Endothelial cell of umbilical vein (primary cell): ENCODE data around the gene SLC1A3. TPM values are rescaled to one million over a fixed set of nuclear protein-coding genes. Genes with fewer than 3 reads are reported as not detected.

Experiments
- BruUV-seq: library from RNA; stranded (reverse); fragments of 400-500 nt; replicated peaks from 2 replicates; lab custom pipeline; 2021; lab: Mats Ljungman, UMichigan
- CTCF ChIA-PET: fragments of 300-600, 350-600 bp; sonication (Branson Sonifier 250); formaldehyde crosslinking; loops from one replicate; lab custom pipeline; 2021; ENCODE audit warnings: antibody characterized with exemption, inconsistent platforms; lab: Charles Lee
- POLR2A ChIA-PET: fragments of 300-600, 350-600 bp; sonication (Branson Sonifier 250); formaldehyde crosslinking; loops from one replicate; lab custom pipeline; 2021; ENCODE audit warnings: antibody characterized with exemption, inconsistent platforms; lab: Charles Lee
- DNase-seq: peaks from one replicate; pipeline ENCODE4 v3.0.0-alpha.2; 2011; ENCODE audit warnings: low read depth, low spot score
- FAIRE-seq: peaks from 2 replicates; lab custom pipeline; 2011; peaks lifted over from hg19 to GRCh38; lab: Jason Lieb, UNC
- H2AFZ ChIP-seq: 2 replicates; pipeline ENCODE4 v1.6.0; 2012; ENCODE audit warnings: low read depth, low read length, control low read depth, inconsistent platforms
- H3K27ac ChIP-seq: 2 replicates; pipeline ENCODE4 v1.5.1; 2011; ENCODE audit warnings: low read depth, mild to moderate bottlenecking, control low read depth, low read length, moderate library complexity; ENCODE audit not compliant: insufficient read depth
- H3K27me3 ChIP-seq, 2 experiments: 2 replicates each; pipeline versions ENCODE4 v1.6.0 to v1.6.1; 2011; ENCODE audit warnings: low read length in 2 of 2, mixed read lengths in 1 of 2; ENCODE audit not compliant: control insufficient read depth in 2 of 2, insufficient read depth in 2 of 2
- H3K36me3 ChIP-seq, 2 experiments: 2 replicates in 1 of 2; 3 replicates in 1 of 2; pipeline ENCODE4 v1.5.1; 2011; ENCODE audit warnings: low read length in 2 of 2, mild to moderate bottlenecking in 1 of 2, moderate library complexity in 1 of 2; ENCODE audit not compliant: control insufficient read depth in 2 of 2, insufficient read depth in 2 of 2; ENCODE audit errors: extremely low read depth in 1 of 2
- H3K4me1 ChIP-seq: 3 replicates; pipeline ENCODE4 v1.5.1; 2011; ENCODE audit warnings: mild to moderate bottlenecking, low read length; ENCODE audit not compliant: control insufficient read depth, insufficient read depth; ENCODE audit errors: extremely low read depth
- H3K4me2 ChIP-seq: 2 replicates; pipeline ENCODE4 v1.6.1; 2011; ENCODE audit warnings: low read length, control low read depth, mixed read lengths; ENCODE audit not compliant: insufficient read depth
- H3K4me3 ChIP-seq, 3 experiments: fragments of 200-600 bp in 1 of 3; sonication (generic), shearing (Covaris generic) in 1 of 3; replicated peaks in 1 of 3; 2 replicates each; pipeline ENCODE4 v1.5.1; 2011 to 2016; ENCODE audit warnings: control low read depth in 3 of 3, low read length in 3 of 3, mild to moderate bottlenecking in 2 of 3, inconsistent platforms in 1 of 3, low read depth in 1 of 3, moderate library complexity in 1 of 3; ENCODE audit not compliant: insufficient read depth in 1 of 3
- H3K79me2 ChIP-seq: 2 replicates; pipeline ENCODE4 v1.6.0; 2012; ENCODE audit warnings: low read length, inconsistent platforms; ENCODE audit not compliant: control insufficient read depth, insufficient read depth
- H3K9ac ChIP-seq: replicated peaks from 2 replicates; pipeline ENCODE3; 2011; ENCODE audit warnings: low read length, control low read depth; ENCODE audit not compliant: insufficient read depth; ENCODE audit errors: extremely low read depth
- H3K9me1 ChIP-seq: replicated peaks from 3 replicates; pipeline ENCODE4 v1.6.0; 2011; ENCODE audit warnings: mild to moderate bottlenecking, low read length; ENCODE audit not compliant: control insufficient read depth, insufficient read depth; ENCODE audit errors: extremely low read depth
- H3K9me3 ChIP-seq: replicated peaks from 2 replicates; pipeline ENCODE4 v1.5.1; 2012; ENCODE audit warnings: low read length, inconsistent platforms; ENCODE audit not compliant: control insufficient read depth, insufficient read depth
- H4K20me1 ChIP-seq: replicated peaks from 2 replicates; pipeline ENCODE3; 2011; ENCODE audit warnings: mild to moderate bottlenecking, low read length; ENCODE audit not compliant: control insufficient read depth, insufficient read depth; ENCODE audit errors: extremely low read depth
- CTCF ChIP-seq, 2 donors: IDR thresholded peaks; 1 replicate in 1 of 2; 2 replicates in 1 of 2; pipeline ENCODE4 v1.5.1; 2011; ENCODE audit warnings: low read length in 2 of 2, mild to moderate bottlenecking in 2 of 2, moderate library complexity in 2 of 2, control low read depth in 1 of 2, inconsistent platforms in 1 of 2, low read depth in 1 of 2; ENCODE audit not compliant: insufficient read depth in 1 of 2; ENCODE audit errors: extremely low read depth in 1 of 2
- EZH2 ChIP-seq: IDR thresholded peaks from 2 replicates; pipeline ENCODE4 v1.6.1; 2012; ENCODE audit warnings: borderline replicate concordance, low read depth, mild to moderate bottlenecking, moderate library complexity, low read length, inconsistent platforms; ENCODE audit not compliant: severe bottlenecking
- FOS ChIP-seq: IDR thresholded peaks from 2 replicates; pipeline ENCODE4 v1.6.1; 2011; ENCODE audit warnings: mild to moderate bottlenecking, low read length, moderate library complexity, borderline replicate concordance; ENCODE audit not compliant: insufficient read depth
- GATA2 ChIP-seq: IDR thresholded peaks from 2 replicates; pipeline ENCODE4 v1.7.0; 2011; ENCODE audit warnings: low read depth, mild to moderate bottlenecking, moderate library complexity, mixed read lengths, low read length; ENCODE audit not compliant: insufficient read length, insufficient read depth
- JUN ChIP-seq: IDR thresholded peaks from 2 replicates; pipeline ENCODE4 v1.6.1; 2011; ENCODE audit warnings: borderline replicate concordance, low read depth; ENCODE audit not compliant: insufficient read length, insufficient read depth
- MYC ChIP-seq: IDR thresholded peaks from one replicate; pipeline ENCODE4 v1.6.1; 2011; ENCODE audit warnings: mild to moderate bottlenecking, low read depth, low read length
- POLR2A ChIP-seq: IDR thresholded peaks from 2 replicates; pipeline ENCODE4 v1.6.1; 2012; ENCODE audit warnings: low read depth, mild to moderate bottlenecking, control low read depth, low read length
- POLR2AphosphoS5 ChIP-seq: IDR thresholded peaks from 2 replicates; pipeline ENCODE4 v1.6.1; 2012; ENCODE audit warnings: low read depth, mild to moderate bottlenecking, control low read depth, low read length, moderate library complexity; ENCODE audit not compliant: insufficient read depth
- dilution Hi-C: fragments of 300-500 bp; cut with MboI; formaldehyde crosslinking; loops from one replicate; pipeline ENCODE4 v1.15.0; 2019; ENCODE audit warnings: low sequenced_read_pairs; ENCODE audit not compliant: extremely low pct_ligation_motif_present
- intact Hi-C: fragments of 100-400 bp; cut with micrococcal nuclease; formaldehyde crosslinking; loops from one replicate; pipeline ENCODE4 v1.10.0; 2022
- polyA plus RNA-seq, 4 experiments: library from polyadenylated mRNA; depleted of rRNA in 3 of 4; stranded (reverse) in 3 of 4; unstranded in 1 of 4; fragments of >200 nt; gene quantifications; 2 replicates each; pipeline versions ENCODE4 v1.2.1 to v1.2.3, GENCODE V29; 2011 to 2012; ENCODE audit warnings: missing spikeins in 1 of 4
- total RNA-seq: library from RNA; stranded (reverse); gene quantifications from 2 replicates; pipeline ENCODE4 v1.2.3, GENCODE V29; 2021
- TF ChIP-seq, protein P1 (sequence below): IDR thresholded peaks from 2 replicates; pipeline ENCODE4 v1.6.1; 2011; ENCODE audit not compliant: insufficient read depth, insufficient read length

SLC1A3 gene
- total and polyA plus RNA-seq, 2 donors (not counting 3 experiments of a cell fraction or from before 2014, with no cell fraction given) = 0.36 TPM; not detected in 1

GRCh38 chr5:36665628-36666027 lies 59.2 kb downstream of the SLC1A3 start:
- Histone ChIP-seq H3K27ac (no peak overlapping the region), H3K9ac (no peak overlapping the region), H3K9me3 (no peaks in the 10 kb centered on the region), H3K79me2 (no peaks in the 10 kb centered on the region), H4K20me1 (no peaks in the 10 kb centered on the region), H2AFZ (no peak overlapping the region), H3K9me1 (no peaks in the 10 kb centered on the region), H3K4me2 (no peak overlapping the region), H3K4me1 (no peaks in the 10 kb centered on the region), H3K4me3 (no peak overlapping the region), H3K36me3 (no peaks in the 10 kb centered on the region), H3K27me3 (no peaks in the 10 kb centered on the region)
- dilution Hi-C loops (no loop called here), intact Hi-C loops (no loop called here)
- no TSS peak for BruUV-seq
- FAIRE-seq (no peak), DNase-seq (no peak)
- ChIA-PET POLR2A (no interaction called here), CTCF (no interaction called here)
- TF ChIP-seq CTCF (IDR thresholded peaks at IDR 0.05; ENCODE audit: extremely low read depth in 1 of 2, insufficient read depth in 1 of 2, low read depth in 1 of 2, low read length in 2 of 2) (no peak), MYC (no peak), POLR2A (no peak), EZH2 (no peak), POLR2AphosphoS5 (no peak), FOS (no peak), GATA2 (no peak), JUN (no peak)
- TF ChIP-seq, protein P1, sequence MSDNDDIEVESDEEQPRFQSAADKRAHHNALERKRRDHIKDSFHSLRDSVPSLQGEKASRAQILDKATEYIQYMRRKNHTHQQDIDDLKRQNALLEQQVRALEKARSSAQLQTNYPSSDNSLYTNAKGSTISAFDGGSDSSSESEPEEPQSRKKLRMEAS = no peak
